ENCODE measurements around the gene PRKAG3.

Gene PRKAG3

GRCh38 chr2:218812861-218813260 is 18.7 kb downstream of the PRKAG3 start:
- no peak for DNase-seq

GRCh38 chr2:218812096-218812815 is 19.3 kb downstream of the PRKAG3 start:
- no peak for DNase-seq

GRCh38 chr2:218811382-218811781 is 20.2 kb downstream of the PRKAG3 start:
- DNase-seq = no peak

GRCh38 chr2:218810256-218810655 is 21.3 kb downstream of the PRKAG3 start:
- no peak for DNase-seq

- no peak for DNase-seq
Observed at GRCh38 chr2:218809515-218809914, 22.1 kb downstream of the PRKAG3 start.

- DNase-seq = no peak
Observed at GRCh38 chr2:218807626-218808025, 24.0 kb downstream of the PRKAG3 start.

GRCh38 chr2:218806346-218806978 is 25.1 kb downstream of the PRKAG3 start:
- no peak for DNase-seq

- no peak for DNase-seq
Observed at GRCh38 chr2:218805627-218806026, 26.0 kb downstream of the PRKAG3 start.

- DNase-seq = no peak
Observed at GRCh38 chr2:218804817-218805216, 26.8 kb downstream of the PRKAG3 start.

GRCh38 chr2:218802386-218802994 is 29.1 kb downstream of the PRKAG3 start:
- DNase-seq = no peak

GRCh38 chr2:218799990-218800389 is 31.6 kb downstream of the PRKAG3 start:
- no peak for DNase-seq

GRCh38 chr2:218798767-218799504 is 32.7 kb downstream of the PRKAG3 start:
- no peak for DNase-seq

GRCh38 chr2:218796691-218797090 is 34.9 kb downstream of the PRKAG3 start:
- DNase-seq = no peak

- no peak for DNase-seq
Observed at GRCh38 chr2:218792433-218792832, 39.2 kb downstream of the PRKAG3 start.

- no peak for DNase-seq
Observed at GRCh38 chr2:218788529-218789255, 42.9 kb downstream of the PRKAG3 start.

- DNase-seq = no peak
Observed at GRCh38 chr2:218786133-218786532, 45.5 kb downstream of the PRKAG3 start.

- DNase-seq = no peak
Observed at GRCh38 chr2:218785103-218785502, 46.5 kb downstream of the PRKAG3 start.

GRCh38 chr2:218783688-218784087 is 47.9 kb downstream of the PRKAG3 start:
- no peak for DNase-seq

GRCh38 chr2:218782528-218782844 is 49.1 kb downstream of the PRKAG3 start:
- no peak for DNase-seq

GRCh38 chr2:218781691-218782527 is 49.7 kb downstream of the PRKAG3 start, which contains the start of gene CYP27A1:
Gene CYP27A1, plus strand, starts transcription at chr2:218782147. Its CDS starts 36 bp downstream, at chr2:218782183.
- no peak for DNase-seq

- no peak for DNase-seq
Observed at GRCh38 chr2:218780851-218781690, 50.5 kb downstream of the PRKAG3 start.

Data from activated effector memory CD4-positive, alpha-beta T cell treated with anti-CD3 and anti-CD28 coated beads, Interleukin-2, amount 50 U/mL, for 16 hours (primary cell).